Panc1 (cell line): ENCODE data around the gene ZNF780B.

Experiments
- POLR2AphosphoS5 ChIP-seq: IDR thresholded peaks from 2 replicates; pipeline ENCODE4 v1.6.1; 2012; ENCODE audit warnings: mild to moderate bottlenecking, low read depth, low read length, moderate library complexity
- REST ChIP-seq, 2 experiments: IDR thresholded peaks; 2 replicates each; pipeline ENCODE4 v1.6.1; 2011 to 2012; ENCODE audit warnings: low read depth in 2 of 2, control low read depth in 1 of 2, low read length in 1 of 2, mild to moderate bottlenecking in 1 of 2, moderate library complexity in 1 of 2; ENCODE audit not compliant: insufficient read depth in 1 of 2
- SIN3A ChIP-seq: IDR thresholded peaks from 2 replicates; pipeline ENCODE4 v1.6.1; 2012; ENCODE audit warnings: low read depth, mild to moderate bottlenecking, low read length, moderate library complexity, borderline replicate concordance; ENCODE audit not compliant: insufficient read depth
- TF ChIP-seq, protein P1 (sequence below): fragments of 450-650 bp; IDR thresholded peaks from 2 replicates; pipeline ENCODE4 v1.5.1; 2017; ENCODE audit warnings: mild to moderate bottlenecking

GRCh38 chr19:39994361-39994760 lies 61.7 kb downstream of the ZNF780B start:
- TF ChIP-seq, protein P1, sequence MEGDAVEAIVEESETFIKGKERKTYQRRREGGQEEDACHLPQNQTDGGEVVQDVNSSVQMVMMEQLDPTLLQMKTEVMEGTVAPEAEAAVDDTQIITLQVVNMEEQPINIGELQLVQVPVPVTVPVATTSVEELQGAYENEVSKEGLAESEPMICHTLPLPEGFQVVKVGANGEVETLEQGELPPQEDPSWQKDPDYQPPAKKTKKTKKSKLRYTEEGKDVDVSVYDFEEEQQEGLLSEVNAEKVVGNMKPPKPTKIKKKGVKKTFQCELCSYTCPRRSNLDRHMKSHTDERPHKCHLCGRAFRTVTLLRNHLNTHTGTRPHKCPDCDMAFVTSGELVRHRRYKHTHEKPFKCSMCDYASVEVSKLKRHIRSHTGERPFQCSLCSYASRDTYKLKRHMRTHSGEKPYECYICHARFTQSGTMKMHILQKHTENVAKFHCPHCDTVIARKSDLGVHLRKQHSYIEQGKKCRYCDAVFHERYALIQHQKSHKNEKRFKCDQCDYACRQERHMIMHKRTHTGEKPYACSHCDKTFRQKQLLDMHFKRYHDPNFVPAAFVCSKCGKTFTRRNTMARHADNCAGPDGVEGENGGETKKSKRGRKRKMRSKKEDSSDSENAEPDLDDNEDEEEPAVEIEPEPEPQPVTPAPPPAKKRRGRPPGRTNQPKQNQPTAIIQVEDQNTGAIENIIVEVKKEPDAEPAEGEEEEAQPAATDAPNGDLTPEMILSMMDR, result no peak
- no peak for TF ChIP-seq POLR2AphosphoS5
- no peak for TF ChIP-seq REST (IDR thresholded peaks at IDR 0.05; ENCODE audit: insufficient read depth in 1 of 2, low read depth in 2 of 2, low read length in 1 of 2)
- TF ChIP-seq SIN3A, result no peak
